IMR-90 (cell line): ENCODE data around the gene SLC44A5. TPM values are rescaled to one million over a fixed set of nuclear protein-coding genes. Genes with fewer than 3 reads are reported as not detected.

Experiments
- ATAC-seq: fragments of 200-7000 bp; cut with Tn5 transposase; 2 replicates; pipeline ENCODE4 v1.9.1; 2020; ENCODE audit warnings: low read depth, mild to moderate bottlenecking, moderate library complexity
- BruUV-seq: library from RNA; stranded (reverse); fragments of 400-500 nt; replicated peaks from 2 replicates; lab custom pipeline; 2021; lab: Mats Ljungman, UMichigan
- CTCF ChIA-PET: fragments of 300-600 bp; formaldehyde crosslinking; extraction: SDS; loops from one replicate; lab custom pipeline; 2021; ENCODE audit warnings: antibody characterized with exemption; lab: Yijun Ruan, JAX
- POLR2A ChIA-PET: fragments of 300-600 bp; sonication (Branson Sonifier 250); formaldehyde crosslinking; loops from one replicate; lab custom pipeline; 2022; ENCODE audit warnings: antibody characterized with exemption; ENCODE audit not compliant: unreplicated experiment; lab: Charles Lee
- DNase-seq: peaks from one replicate; pipeline ENCODE4 v3.0.0; 2013
- H2AFZ ChIP-seq: replicated peaks from 2 replicates; pipeline ENCODE3; 2013; ENCODE audit warnings: low read length, mild to moderate bottlenecking; ENCODE audit not compliant: poor library complexity
- H2AK5ac ChIP-seq: 2 replicates; pipeline ENCODE4 v1.6.1; 2013; ENCODE audit warnings: low read depth, low read length, inconsistent platforms
- H2AK9ac ChIP-seq: replicated peaks from 2 replicates; pipeline ENCODE3; 2013; ENCODE audit warnings: mild to moderate bottlenecking, low read depth, low read length, moderate library complexity; ENCODE audit not compliant: poor library complexity
- H2BK120ac ChIP-seq: 2 replicates; pipeline ENCODE4 v1.6.1; 2013; ENCODE audit warnings: low read depth, low read length, inconsistent platforms
- H2BK15ac ChIP-seq: 3 replicates; pipeline ENCODE4 v1.6.1; 2013; ENCODE audit warnings: low read depth, low read length, inconsistent platforms
- H2BK20ac ChIP-seq: 2 replicates; pipeline ENCODE4 v1.6.1; 2013; ENCODE audit warnings: low read depth, mild to moderate bottlenecking, inconsistent platforms, low read length, moderate library complexity
- H2BK5ac ChIP-seq: 2 replicates; pipeline ENCODE4 v1.6.1; 2013; ENCODE audit warnings: mild to moderate bottlenecking, low read depth, low read length, inconsistent platforms; ENCODE audit not compliant: poor library complexity, severe bottlenecking
- H3K14ac ChIP-seq: replicated peaks from 2 replicates; pipeline ENCODE4 v1.6.1; 2013; ENCODE audit warnings: low read depth, low read length, inconsistent platforms
- H3K18ac ChIP-seq: 2 replicates; pipeline ENCODE4 v1.6.1; 2013; ENCODE audit warnings: low read depth, low read length, control low read depth
- H3K23ac ChIP-seq: 2 replicates; pipeline ENCODE4 v1.6.1; 2013; ENCODE audit warnings: low read depth, low read length, inconsistent platforms
- H3K27ac ChIP-seq: 2 replicates; pipeline ENCODE4 v1.5.1; 2013; ENCODE audit warnings: mild to moderate bottlenecking, control low read depth, low read length; ENCODE audit not compliant: insufficient read depth
- H3K27me3 ChIP-seq: 2 replicates; pipeline ENCODE4 v1.6.1; 2013; ENCODE audit warnings: low read length; ENCODE audit not compliant: control insufficient read depth, insufficient read depth
- H3K36me3 ChIP-seq: 2 replicates; pipeline ENCODE4 v1.6.1; 2013; ENCODE audit warnings: low read length, mixed read lengths; ENCODE audit not compliant: control insufficient read depth, insufficient read depth
- H3K4ac ChIP-seq: 2 replicates; pipeline ENCODE4 v1.6.1; 2013; ENCODE audit warnings: low read depth, low read length, inconsistent platforms
- H3K4me1 ChIP-seq: 2 replicates; pipeline ENCODE4 v1.6.1; 2013; ENCODE audit warnings: low read length, mixed read lengths; ENCODE audit not compliant: control insufficient read depth, insufficient read depth
- H3K4me2 ChIP-seq: 2 replicates; pipeline ENCODE4 v1.6.1; 2013; ENCODE audit warnings: low read depth, mild to moderate bottlenecking, control low read depth, low read length, moderate library complexity
- H3K4me3 ChIP-seq: 2 replicates; pipeline ENCODE4 v1.5.1; 2013; ENCODE audit warnings: low read depth, mild to moderate bottlenecking, control low read depth, low read length, moderate library complexity; ENCODE audit not compliant: insufficient read depth
- H3K56ac ChIP-seq: 2 replicates; pipeline ENCODE4 v1.6.1; 2013; ENCODE audit warnings: low read length, inconsistent platforms; ENCODE audit not compliant: insufficient read depth; ENCODE audit errors: extremely low read depth
- H3K79me1 ChIP-seq, 2 experiments: 2 replicates each; pipeline ENCODE4 v1.6.1; 2013; ENCODE audit warnings: low read length in 2 of 2, inconsistent platforms in 1 of 2, low read depth in 1 of 2
- H3K9ac ChIP-seq: 2 replicates; pipeline ENCODE4 v1.6.1; 2013; ENCODE audit warnings: low read depth, low read length, control low read depth
- H3K9me1 ChIP-seq: 2 replicates; pipeline ENCODE4 v1.6.1; 2013; ENCODE audit warnings: low read length, inconsistent platforms; ENCODE audit not compliant: insufficient read depth
- H3K9me3 ChIP-seq: 2 replicates; pipeline ENCODE4 v1.6.1; 2013; ENCODE audit warnings: low read length; ENCODE audit not compliant: control insufficient read depth, insufficient read depth
- H4K20me1 ChIP-seq: 2 replicates; pipeline ENCODE4 v1.6.1; 2013; ENCODE audit warnings: low read length, inconsistent platforms; ENCODE audit not compliant: insufficient read depth
- H4K5ac ChIP-seq: 2 replicates; pipeline ENCODE4 v1.6.1; 2013; ENCODE audit warnings: mild to moderate bottlenecking, low read depth, low read length, control low read depth
- H4K8ac ChIP-seq, 2 experiments: 2 replicates each; pipeline ENCODE4 v1.6.1; 2013; ENCODE audit warnings: low read depth in 2 of 2, low read length in 2 of 2, control low read depth in 1 of 2, inconsistent platforms in 1 of 2
- H4K91ac ChIP-seq: 2 replicates; pipeline ENCODE4 v1.6.1; 2013; ENCODE audit warnings: low read depth, low read length, inconsistent platforms; ENCODE audit not compliant: insufficient read depth
- BHLHE40 ChIP-seq: fragments of 150-350 bp; IDR thresholded peaks from 2 replicates; pipeline ENCODE4 v1.6.1; 2016; ENCODE audit warnings: mild to moderate bottlenecking, low read depth, low read length
- FOS ChIP-seq: fragments of 150-350 bp; IDR thresholded peaks from 2 replicates; pipeline ENCODE4 v1.6.1; 2016; ENCODE audit warnings: low read depth, low read length
- POLR2A ChIP-seq: IDR thresholded peaks from 2 replicates; pipeline ENCODE4 v1.6.1; 2012; ENCODE audit warnings: mild to moderate bottlenecking, low read depth, low read length
- WGBS, 2 experiments: methylation state at CpG; one replicate each; pipeline versions ENCODE4 v1.1.5 to v1.1.7; 2013; ENCODE audit warnings: missing lambda C conversion rate in 2 of 2; ENCODE audit not compliant: insufficient read length in 1 of 2; ENCODE audit errors: extremely low coverage in 2 of 2; 5-methylcytosine and 5-hydroxymethylcytosine counted together
- dilution Hi-C: fragments of 300-500 bp; cut with HindIII; formaldehyde crosslinking; loops from one replicate; pipeline ENCODE4 v1.14.3; 2018; ENCODE audit warnings: low sequenced_read_pairs; ENCODE audit not compliant: unreplicated experiment
- in situ Hi-C: fragments of 300-500 bp; cut with MboI; formaldehyde crosslinking; loops from 3 replicates; pipeline ENCODE4 v1.14.3; 2019; ENCODE audit warnings: low sequenced_read_pairs, inconsistent platforms, mixed read lengths
- intact Hi-C: fragments of 100-400 bp; cut with micrococcal nuclease; formaldehyde crosslinking; loops from 2 replicates; pipeline ENCODE4 v1.10.0; 2022
- polyA plus RNA-seq, 3 experiments: library from polyadenylated mRNA; depleted of rRNA; stranded (reverse); fragments of >200 nt; gene quantifications; 2 replicates each; pipeline ENCODE4 v1.2.3, GENCODE V29; 2012; ENCODE audit warnings: low replicate concordance in 1 of 3
- total RNA-seq: library from RNA; depleted of rRNA; stranded (reverse); fragments of >200 nt; gene quantifications from 2 replicates; pipeline ENCODE4 v1.2.3, GENCODE V29; 2012
- TF ChIP-seq, protein P1 (sequence below): fragments of 150-350 bp; IDR thresholded peaks from 2 replicates; pipeline ENCODE4 v1.6.1; 2017; ENCODE audit warnings: mild to moderate bottlenecking, antibody characterized with exemption, low read length, low read depth

SLC44A5 gene
- total and polyA plus RNA-seq, 2 of the 4 experiments (the other 2 are of a cell fraction) = under 0.01 TPM; not detected in 1

DNA sequence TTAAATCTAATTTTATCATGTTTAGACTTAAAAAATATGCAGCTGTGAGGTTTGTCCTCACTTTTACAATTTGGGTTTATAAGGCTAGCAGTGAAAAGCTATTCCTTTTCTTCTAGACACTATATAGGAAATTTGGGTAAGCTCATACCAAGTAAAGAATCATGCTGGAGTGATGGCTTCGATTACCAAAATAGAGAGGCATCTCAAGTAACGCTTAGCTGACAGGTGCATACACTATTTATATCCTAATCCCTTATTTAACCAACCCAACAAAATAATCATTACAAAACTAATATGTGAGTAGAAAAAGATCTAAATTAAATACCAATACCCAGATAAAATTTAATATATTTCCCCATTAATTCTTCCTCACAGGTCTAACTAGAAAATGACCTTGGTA, 283.5 kb downstream of the SLC44A5 start:
- no peak overlapping the region for H3K18ac ChIP-seq
- H4K91ac ChIP-seq = no peak overlapping the region
- H3K56ac ChIP-seq = no peak overlapping the region
- H4K20me1 ChIP-seq = no peaks in the 10 kb centered on the region
- no peaks in the 10 kb centered on the region for H3K9me1 ChIP-seq
- no peaks in the 10 kb centered on the region for H3K4me1 ChIP-seq
- no peak overlapping the region for H2AFZ ChIP-seq
- dilution Hi-C loops = no loop called here
- no peak overlapping the region for H4K8ac ChIP-seq
- no peak overlapping the region for H2BK5ac ChIP-seq
- H3K36me3 ChIP-seq = no peaks in the 10 kb centered on the region
- no peaks in the 10 kb centered on the region for H3K27me3 ChIP-seq
- H2AK5ac ChIP-seq = no peak overlapping the region
- H4K5ac ChIP-seq = no peak overlapping the region
- H3K23ac ChIP-seq = no peak overlapping the region
- peaks cover 3% of the 10 kb centered on the region for H3K9me3 ChIP-seq
- no TSS peak for BruUV-seq
- in situ Hi-C loops = no loop called here
- H2BK15ac ChIP-seq = no peak overlapping the region
- intact Hi-C loops = no loop called here
- H2BK20ac ChIP-seq = no peak overlapping the region
- no peak for ATAC-seq
- H3K14ac ChIP-seq = no peak overlapping the region
- ChIA-PET POLR2A (no interaction called here), CTCF (no interaction called here)
- H3K9ac ChIP-seq = no peak overlapping the region
- no peak overlapping the region for H3K4me2 ChIP-seq
- TF ChIP-seq FOS (no peak), BHLHE40 (no peak), POLR2A (no peak)
- TF ChIP-seq, protein P1, sequence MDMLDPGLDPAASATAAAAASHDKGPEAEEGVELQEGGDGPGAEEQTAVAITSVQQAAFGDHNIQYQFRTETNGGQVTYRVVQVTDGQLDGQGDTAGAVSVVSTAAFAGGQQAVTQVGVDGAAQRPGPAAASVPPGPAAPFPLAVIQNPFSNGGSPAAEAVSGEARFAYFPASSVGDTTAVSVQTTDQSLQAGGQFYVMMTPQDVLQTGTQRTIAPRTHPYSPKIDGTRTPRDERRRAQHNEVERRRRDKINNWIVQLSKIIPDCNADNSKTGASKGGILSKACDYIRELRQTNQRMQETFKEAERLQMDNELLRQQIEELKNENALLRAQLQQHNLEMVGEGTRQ = no peak
- WGBS, 2 experiments = no CpG with 5 or more reads among the region's 2 CpGs
- no peak overlapping the region for H3K27ac ChIP-seq
- no peak for DNase-seq
- H3K4me3 ChIP-seq = no peak overlapping the region
- no peak overlapping the region for H2AK9ac ChIP-seq
- H3K4ac ChIP-seq = no peak overlapping the region
- no peaks in the 10 kb centered on the region for H3K79me1 ChIP-seq
- H2BK120ac ChIP-seq = no peak overlapping the region
